ENCODE measurements around the gene DNM3. TPM values are rescaled to one million over a fixed set of nuclear protein-coding genes. Genes with fewer than 3 reads are reported as not detected.

The DNM3 gene
- total and polyA plus RNA-seq, 2 experiments from 2014 or later: 5.2 to 12.2 TPM

GRCh38 chr1:171999756-172000155, 158.5 kb downstream of the DNM3 start:
- H3K27ac Mint-ChIP-seq: no peak overlapping the region
- no peaks in the 10 kb centered on the region for H3K27me3 Mint-ChIP-seq (ENCODE audit: insufficient read depth, low read depth, poor library complexity)
- H3K4me3 Mint-ChIP-seq: no peak overlapping the region

More at GRCh38 chr1:171999756-172000155, 158.5 kb downstream of the DNM3 start:
- Histone ChIP-seq H3K4me3 (no peak overlapping the region), H2AFZ (no peak overlapping the region), H3K79me2 (replicated peaks; ENCODE audit: insufficient read depth) (no peaks in the 10 kb centered on the region), H3K27ac (ENCODE audit: low read depth) (no peak overlapping the region), H3K4me2 (no peak overlapping the region), H4K20me1 (replicated peaks; ENCODE audit: insufficient read depth) (no peaks in the 10 kb centered on the region), H3K4me1 (ENCODE audit: insufficient read depth) (no peaks in the 10 kb centered on the region), H3F3A (replicated peaks; ENCODE audit: low read depth) (no peaks in the 10 kb centered on the region), H3K27me3 (ENCODE audit: insufficient read depth) (no peaks in the 10 kb centered on the region), H3K36me3 (ENCODE audit: insufficient read depth) (no peaks in the 10 kb centered on the region), H3K9me2 (ENCODE audit: insufficient read depth) (no peaks in the 10 kb centered on the region)
- peaks cover under 1% of the 10 kb centered on the region; the same call in 2 of the 3 replicates for H3K4me1 Mint-ChIP-seq
- no peak for TF ChIP-seq EZH2phosphoT487 (IDR thresholded peaks at IDR 0.05; ENCODE audit: unreplicated experiment)
- no peak for TF ChIP-seq CTCF (conservative IDR thresholded peaks at IDR 0.05; ENCODE audit: low read depth in 2 of 2)
- TF ChIP-seq NANOG (IDR thresholded peaks at IDR 0.05; ENCODE audit: borderline replicate concordance): no peak
- no peak for TF ChIP-seq ZNF462 (CRISPR knock-in tag; IDR thresholded peaks at IDR 0.05)
- no peak for TF ChIP-seq STAT1 (IDR thresholded peaks at IDR 0.05; ENCODE audit: unreplicated experiment)
- ATAC-seq (no peak), DNase-seq (ENCODE audit: low spot score) (no peak)
- no peaks in the 10 kb centered on the region for H3K36me3 Mint-ChIP-seq (ENCODE audit: low read depth)
- H3K9me3 Mint-ChIP-seq: no peaks in the 10 kb centered on the region
